GM18867 (cell line): Measurements from ENCODE around the gene CYTH4.

ENCODE experiments used
- ATAC-seq: cut with Tn5 transposase; IDR thresholded peaks from one replicate; pipeline ENCODE4 v1.9.1; 2021; ENCODE audit warnings: mild to moderate bottlenecking, moderate library complexity; ENCODE audit not compliant: unreplicated experiment

Gene CYTH4

GRCh38 chr22:37343863-37344734 lies 61.8 kb downstream of the CYTH4 start:
- ATAC-seq: no peak

- ATAC-seq: no peak
These were observed 62.6 kb downstream of the CYTH4 start for GRCh38 chr22:37344735-37345449.

GRCh38 chr22:37345863-37346504 lies 63.7 kb downstream of the CYTH4 start:
- no peak for ATAC-seq

GRCh38 chr22:37346505-37346895 lies 64.2 kb downstream of the CYTH4 start:
- ATAC-seq: no peak

- no peak for ATAC-seq
These were observed 66.9 kb downstream of the CYTH4 start for GRCh38 chr22:37349043-37349814.

GRCh38 chr22:37351232-37351631 lies 68.9 kb downstream of the CYTH4 start:
- ATAC-seq: no peak

GRCh38 chr22:37352481-37352880 lies 70.2 kb downstream of the CYTH4 start:
- ATAC-seq: no peak

GRCh38 chr22:37353839-37354238 lies 71.5 kb downstream of the CYTH4 start:
- ATAC-seq: no peak

GRCh38 chr22:37354261-37354660 lies 72.0 kb downstream of the CYTH4 start:
- no peak for ATAC-seq

- ATAC-seq: no peak
These were observed 72.4 kb downstream of the CYTH4 start for GRCh38 chr22:37354670-37355069.

GRCh38 chr22:37355174-37355573 lies 72.9 kb downstream of the CYTH4 start:
- ATAC-seq: no peak

- ATAC-seq: no peak
These were observed 74.6 kb downstream of the CYTH4 start for GRCh38 chr22:37356922-37357321.

GRCh38 chr22:37357446-37358075 lies 75.3 kb downstream of the CYTH4 start:
- ATAC-seq: no peak

- no peak for ATAC-seq
These were observed 76.1 kb downstream of the CYTH4 start for GRCh38 chr22:37358386-37358785.

GRCh38 chr22:37358917-37359316 lies 76.6 kb downstream of the CYTH4 start:
- no peak for ATAC-seq

GRCh38 chr22:37362621-37363020 lies 80.3 kb downstream of the CYTH4 start:
- ATAC-seq: no peak

GRCh38 chr22:37363261-37363992 lies 81.1 kb downstream of the CYTH4 start:
- no peak for ATAC-seq
